Measurements from ENCODE around the gene ANKRD33B.
A peak's percentile ranks its signal among the peaks of the same experiment; 100 is the strongest.

- TF ChIP-seq CTCF (conservative IDR thresholded peaks at IDR 0.05; ENCODE audit: low read depth, low read length) (peak; percentile 66), EZH2 (IDR thresholded peaks at IDR 0.05; ENCODE audit: low read length, unreplicated experiment) (no peak)
Observed at GRCh38 chr5:10521466-10522223, 42.2 kb upstream of the ANKRD33B start.

Measured in PC-3 (cell line).